ENCODE results near the gene SUSD6. TPM values are rescaled to one million over a fixed set of nuclear protein-coding genes. Genes with fewer than 3 reads are reported as not detected.

The SUSD6 gene
- total RNA-seq, 1 experiment from 2014 or later: 32.1 TPM

DNA sequence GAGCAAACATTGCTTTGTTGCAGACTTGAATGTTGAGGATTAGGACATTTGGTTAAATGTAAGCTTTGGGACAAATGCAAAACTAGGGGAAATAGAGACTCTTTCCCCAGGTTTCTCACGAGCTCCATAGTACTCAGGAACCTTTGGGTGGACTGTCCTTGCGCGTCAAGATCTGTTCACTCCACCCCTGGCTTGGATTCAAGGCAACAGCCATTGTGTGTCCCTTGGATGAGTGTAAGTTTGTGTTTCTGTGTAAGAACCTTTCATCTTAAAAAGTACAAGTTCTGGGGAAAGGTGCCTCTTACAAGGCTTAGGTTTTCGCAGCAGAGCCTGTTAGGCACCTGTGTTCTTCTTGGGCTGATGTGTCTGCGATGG lies 3.7 kb downstream of the SUSD6 start:
- no peak for DNase-seq (ENCODE audit: unreplicated experiment)
- ChIA-PET CTCF (interaction anchor here (0.5 to 1.1 kb wide), 4 partner anchors 15 to 75 kb away, joined by 3 to 6 read pairs (median 4); partner anchors contain the start of gene CCDC177), POLR2A (interaction anchor here (0.7 to 1.7 kb wide), 5 partner anchors 10 to 70 kb away, joined by 3 to 9 read pairs (median 3); no protein-coding TSS in a partner anchor)
- Mint-ChIP-seq H3K9me3 (ENCODE audit: unreplicated experiment) (no peaks in the 10 kb centered on the region), H3K27ac (ENCODE audit: low read depth, unreplicated experiment) (no peak overlapping the region), H3K4me1 (ENCODE audit: insufficient read depth, unreplicated experiment) (peaks cover 65% of the 10 kb centered on the region), H3K36me3 (ENCODE audit: insufficient read depth, unreplicated experiment) (peaks cover 6% of the 10 kb centered on the region), H3K4me3 (ENCODE audit: unreplicated experiment) (peak overlapping the region; percentile 58), H3K27me3 (ENCODE audit: insufficient read depth, unreplicated experiment) (no peaks in the 10 kb centered on the region)
- no TSS peak for BruUV-seq (replicated peaks)
- TF ChIP-seq CTCF (IDR thresholded peaks at IDR 0.05; ENCODE audit: unreplicated experiment): no peak
- intact Hi-C loops (cut with micrococcal nuclease): no loop called here

GRCh38 chr14:69615496-69616407 lies 4.4 kb downstream of the SUSD6 start:
- no TSS peak for BruUV-seq (replicated peaks)
- H3K4me3 Mint-ChIP-seq (ENCODE audit: unreplicated experiment): peak overlapping the region; percentile 58

GRCh38 chr14:69616408-69616773 lies 5.0 kb downstream of the SUSD6 start:
- BruUV-seq (replicated peaks): no TSS peak
- ChIA-PET CTCF (interaction anchor here (0.5 to 2.4 kb wide), 8 partner anchors 17 to 118 kb away, joined by 3 to 7 read pairs (median 4); no protein-coding TSS in a partner anchor), POLR2A (interaction anchor here (0.6 to 1.8 kb wide), 4 partner anchors 30 to 101 kb away, joined by 3 to 7 read pairs (median 4); no protein-coding TSS in a partner anchor)
- Mint-ChIP-seq H3K4me3 (ENCODE audit: unreplicated experiment) (peak overlapping the region; percentile 58), H3K27ac (ENCODE audit: low read depth, unreplicated experiment) (peak overlapping the region; percentile 36), H3K4me1 (ENCODE audit: insufficient read depth, unreplicated experiment) (peaks cover 69% of the 10 kb centered on the region), H3K36me3 (ENCODE audit: insufficient read depth, unreplicated experiment) (peaks cover 6% of the 10 kb centered on the region), H3K9me3 (ENCODE audit: unreplicated experiment) (no peaks in the 10 kb centered on the region), H3K27me3 (ENCODE audit: insufficient read depth, unreplicated experiment) (no peaks in the 10 kb centered on the region)
- DNase-seq (ENCODE audit: unreplicated experiment): no peak
- intact Hi-C loops (cut with micrococcal nuclease): no loop called here
- TF ChIP-seq CTCF (IDR thresholded peaks at IDR 0.05; ENCODE audit: unreplicated experiment): no peak

More at GRCh38 chr14:69615496-69616407, 4.4 kb downstream of the SUSD6 start:
- peaks cover 64% of the 10 kb centered on the region for H3K4me1 Mint-ChIP-seq (ENCODE audit: insufficient read depth, unreplicated experiment)
- CTCF ChIA-PET: interaction anchor here (0.5 to 2.4 kb wide), 9 partner anchors 15 to 118 kb away, joined by 3 to 6 read pairs (median 4); no protein-coding TSS in a partner anchor
- peak overlapping the region; percentile 36 for H3K27ac Mint-ChIP-seq (ENCODE audit: low read depth, unreplicated experiment)
- H3K36me3 Mint-ChIP-seq (ENCODE audit: insufficient read depth, unreplicated experiment): peaks cover 6% of the 10 kb centered on the region
- no peak for TF ChIP-seq CTCF (IDR thresholded peaks at IDR 0.05; ENCODE audit: unreplicated experiment)
- DNase-seq (ENCODE audit: unreplicated experiment): peak; percentile 52
- H3K27me3 Mint-ChIP-seq (ENCODE audit: insufficient read depth, unreplicated experiment): no peaks in the 10 kb centered on the region
- POLR2A ChIA-PET: interaction anchor here (0.6 to 1.8 kb wide), 7 partner anchors 18 to 102 kb away, joined by 3 to 9 read pairs (median 3); no protein-coding TSS in a partner anchor
- intact Hi-C loops (cut with micrococcal nuclease): no loop called here
- no peaks in the 10 kb centered on the region for H3K9me3 Mint-ChIP-seq (ENCODE audit: unreplicated experiment)

- no peak for DNase-seq (ENCODE audit: unreplicated experiment)
- Mint-ChIP-seq H3K4me1 (ENCODE audit: insufficient read depth, unreplicated experiment) (peaks cover 66% of the 10 kb centered on the region), H3K36me3 (ENCODE audit: insufficient read depth, unreplicated experiment) (peaks cover 6% of the 10 kb centered on the region), H3K9me3 (ENCODE audit: unreplicated experiment) (no peaks in the 10 kb centered on the region), H3K27me3 (ENCODE audit: insufficient read depth, unreplicated experiment) (no peaks in the 10 kb centered on the region), H3K4me3 (ENCODE audit: unreplicated experiment) (no peak overlapping the region), H3K27ac (ENCODE audit: low read depth, unreplicated experiment) (no peak overlapping the region)
- intact Hi-C loops (cut with micrococcal nuclease): no loop called here
- CTCF ChIA-PET: interaction anchor here (1.5 to 2.4 kb wide), 3 partner anchors 28 to 109 kb away, joined by 5 to 7 read pairs (median 6); no protein-coding TSS in a partner anchor
- POLR2A ChIA-PET: interaction anchor here (1.0 to 1.8 kb wide), 2 partner anchors 21 to 40 kb away, joined by 3 to 7 read pairs; no protein-coding TSS in a partner anchor
- TF ChIP-seq CTCF (IDR thresholded peaks at IDR 0.05; ENCODE audit: unreplicated experiment): no peak
- no TSS peak for BruUV-seq (replicated peaks)
These were observed 6.4 kb downstream of the SUSD6 start for GRCh38 chr14:69617796-69618195.
